ACHN (cell line): ENCODE results near the gene SLC10A1.

Source experiments
- DNase-seq: peaks from one replicate; pipeline ENCODE4 v3.0.0-alpha.2; 2015
- in situ Hi-C: cut with HindIII; loops from 2 replicates; pipeline ENCODE4 v1.10.0; 2017; ENCODE audit warnings: low sequenced_read_pairs, low pct_ligation_motif_present, low pct_unique_long_range_greater_than_20kb

SLC10A1 gene

DNA sequence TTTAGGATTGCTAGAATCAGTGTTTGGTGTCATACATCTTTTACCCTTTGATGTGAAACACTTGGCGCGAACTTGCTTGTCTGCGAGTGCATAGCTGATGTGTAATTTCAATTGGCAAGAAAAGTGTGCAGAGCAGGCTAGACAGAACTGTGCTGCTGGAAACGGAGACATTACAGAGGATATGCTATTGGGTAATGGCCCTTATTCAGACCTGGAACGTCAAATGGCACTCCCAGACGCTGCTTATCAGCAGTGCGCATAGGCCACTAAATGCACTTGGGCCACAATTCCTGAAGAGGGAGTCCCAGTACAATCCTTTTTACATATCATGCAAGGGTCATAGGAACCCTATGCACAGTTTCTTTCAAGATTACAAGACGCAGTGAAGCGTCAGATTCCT lies 15.7 kb upstream of the SLC10A1 start:
- no peak for DNase-seq
- in situ Hi-C loops, result no loop called here

DNA sequence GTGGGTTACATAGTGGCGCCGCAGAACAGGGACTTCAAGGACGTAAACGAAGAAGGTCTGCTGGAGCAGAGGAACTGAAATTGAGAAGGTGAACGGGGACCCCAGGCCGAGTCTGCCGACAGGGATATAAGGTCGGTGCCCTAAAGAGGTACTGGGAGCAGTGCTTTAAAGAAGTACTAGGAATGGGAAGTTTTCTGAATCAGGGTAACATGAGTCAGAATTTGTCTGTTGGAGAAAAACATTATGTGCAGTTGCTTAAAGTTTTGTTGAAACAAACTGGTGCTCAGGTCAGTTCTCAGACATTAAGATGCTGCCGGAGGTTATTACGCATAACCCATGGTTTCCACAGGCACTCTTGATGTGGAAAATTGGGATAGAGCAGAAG lies 14.8 kb upstream of the SLC10A1 start:
- no peak for DNase-seq
- in situ Hi-C loops, result no loop called here

DNA sequence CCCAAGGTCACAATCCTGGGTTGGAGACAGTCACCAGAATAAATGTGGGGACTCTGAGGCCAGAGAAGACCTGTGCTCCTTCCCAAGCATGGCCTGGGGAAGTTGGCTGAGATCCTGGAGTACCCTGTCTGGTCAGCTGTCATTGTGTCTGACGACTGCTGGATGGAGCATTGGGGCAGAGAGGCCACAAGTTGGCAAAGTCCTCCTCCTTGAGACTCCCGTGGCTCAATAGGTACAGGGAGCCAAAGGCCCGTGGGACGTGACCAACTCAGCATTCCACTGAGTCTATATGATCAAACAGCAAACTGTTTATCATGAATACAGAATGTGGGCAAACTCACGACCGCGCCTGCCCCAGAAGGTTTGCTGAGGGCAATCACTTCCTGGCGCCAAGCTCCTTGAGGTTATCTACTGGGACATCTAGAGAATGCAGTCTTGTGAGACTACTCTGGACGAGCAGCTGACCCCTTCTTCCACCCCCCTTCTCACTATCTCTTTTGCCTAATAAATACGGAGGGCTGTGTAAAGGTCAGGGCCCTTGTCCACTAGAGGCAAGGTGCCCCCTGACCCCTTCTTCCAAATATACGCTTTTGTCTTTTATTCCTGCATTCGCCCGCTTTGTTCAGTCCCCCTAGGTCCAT lies 14.3 kb upstream of the SLC10A1 start:
- no peak for DNase-seq
- in situ Hi-C loops, result no loop called here

DNA sequence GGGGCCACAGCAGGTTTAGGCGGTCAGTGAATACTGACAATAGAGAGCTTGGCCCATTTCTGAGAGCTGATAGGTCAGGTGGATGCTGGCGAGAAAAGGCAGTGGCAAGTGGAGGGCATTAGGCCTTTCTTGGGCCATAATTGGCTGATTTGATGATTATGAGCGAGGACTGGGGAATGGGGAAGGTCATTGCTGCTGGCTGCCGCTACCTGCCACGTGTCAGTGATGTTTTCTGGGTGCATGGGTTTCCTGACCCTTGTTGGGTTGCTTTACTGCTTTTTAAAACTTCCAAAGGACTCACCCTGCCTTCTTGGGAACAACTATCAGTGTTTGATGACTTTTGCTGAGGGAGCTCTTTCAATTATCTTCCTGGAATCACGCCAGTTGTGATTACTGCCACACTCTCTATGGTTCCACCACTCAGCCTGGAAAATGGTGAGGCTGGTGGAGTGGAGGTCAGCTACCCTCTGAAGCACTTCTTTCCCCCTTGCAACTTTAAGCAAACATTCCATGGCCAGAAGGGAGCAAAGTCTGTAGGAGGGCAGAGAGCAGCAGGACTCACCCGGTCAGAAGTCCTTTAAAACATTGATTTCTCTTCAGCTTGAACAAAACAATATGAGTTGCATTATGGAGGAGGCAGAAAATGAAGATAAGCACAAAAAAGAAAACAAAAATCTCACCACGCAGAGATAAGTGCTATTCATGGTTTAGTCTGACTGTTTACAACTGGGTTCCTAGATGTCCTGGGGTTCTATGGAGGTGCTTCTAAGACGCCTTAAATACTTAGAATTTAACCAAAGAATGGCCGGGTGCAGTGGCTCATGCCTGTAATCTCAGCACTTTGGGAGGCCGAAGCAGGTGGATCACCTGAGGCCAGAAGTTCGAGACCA lies 12.1 kb upstream of the SLC10A1 start:
- no peak for DNase-seq
- in situ Hi-C loops, result no loop called here

DNA sequence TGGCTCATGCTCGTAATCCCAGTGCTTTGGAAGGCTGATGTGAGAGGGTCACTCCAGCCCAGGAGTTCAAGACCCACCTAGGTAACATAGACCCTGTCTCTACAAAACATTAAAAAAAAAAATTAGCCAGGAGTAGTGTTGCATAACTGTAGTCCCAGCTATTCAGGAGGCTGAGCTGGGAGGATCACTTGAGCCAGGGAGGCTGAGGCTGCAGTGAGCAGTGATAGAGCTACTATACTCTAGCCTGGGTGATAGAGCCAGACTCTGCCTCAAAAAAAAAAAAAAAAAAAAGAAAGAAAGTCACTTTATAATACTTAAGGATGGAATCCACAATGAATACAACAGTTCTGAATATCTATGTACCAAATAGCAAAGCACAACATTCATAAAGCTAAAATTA lies 10.2 kb upstream of the SLC10A1 start:
- in situ Hi-C loops, result no loop called here
- no peak for DNase-seq

DNA sequence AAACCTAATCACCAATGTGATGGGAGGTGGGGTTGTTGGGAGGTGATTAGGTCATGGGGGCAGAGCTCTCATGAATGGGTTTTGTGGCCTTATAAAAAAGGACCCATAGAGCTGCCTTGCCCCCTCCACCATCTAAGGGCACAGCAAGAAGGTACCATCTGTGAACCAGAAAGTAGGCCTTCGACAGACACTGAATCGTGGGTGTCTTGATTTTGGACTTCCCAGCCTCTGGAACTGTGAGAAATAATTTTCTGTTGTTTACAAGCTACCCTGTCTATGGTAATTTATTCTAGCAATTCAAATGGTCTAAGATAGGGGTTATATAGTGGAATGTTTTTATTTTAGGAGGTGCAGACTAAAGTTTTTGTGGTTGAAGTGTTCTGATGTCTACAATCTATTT lies 7.9 kb upstream of the SLC10A1 start:
- DNase-seq, result no peak
- in situ Hi-C loops, result no loop called here

DNA sequence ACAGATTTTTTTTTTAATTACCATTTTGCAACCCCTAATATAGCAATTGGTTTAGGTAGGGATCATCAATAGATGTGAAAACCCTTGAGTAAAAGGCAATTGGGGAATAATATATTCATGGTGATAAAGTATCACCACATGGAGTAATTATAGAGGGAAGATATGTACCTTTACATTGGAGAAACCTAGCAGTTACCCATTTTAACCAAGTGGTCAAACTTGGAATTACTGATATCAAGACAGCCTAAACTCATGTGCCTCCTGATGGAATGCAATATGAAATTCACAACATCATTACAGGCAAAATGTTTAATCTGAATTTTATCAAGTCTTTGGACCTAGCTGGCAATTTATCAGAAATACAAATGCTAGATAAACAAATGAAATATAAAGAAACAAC lies 6.7 kb upstream of the SLC10A1 start:
- in situ Hi-C loops, result no loop called here
- no peak for DNase-seq

DNA sequence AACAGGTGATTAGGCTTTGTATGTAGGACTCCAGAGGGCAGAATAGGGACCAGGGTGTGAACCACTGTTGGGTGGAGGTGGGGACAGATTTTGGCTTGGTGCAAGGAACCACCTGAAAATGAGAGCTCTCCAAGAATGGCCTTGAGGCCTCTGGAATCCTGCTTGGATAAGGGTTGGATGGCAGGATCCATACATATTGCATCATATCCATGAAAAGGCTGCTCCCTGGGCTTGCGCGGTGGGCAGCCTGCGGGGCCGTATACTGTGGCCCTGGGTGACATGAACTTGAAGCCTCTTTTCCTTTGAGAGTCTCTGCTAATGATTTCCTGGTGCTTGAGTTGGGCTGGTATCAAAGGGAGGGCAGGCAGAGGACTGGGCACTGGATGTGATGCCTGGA lies 1.3 kb upstream of the SLC10A1 start:
- in situ Hi-C loops, result no loop called here
- no peak for DNase-seq

DNA sequence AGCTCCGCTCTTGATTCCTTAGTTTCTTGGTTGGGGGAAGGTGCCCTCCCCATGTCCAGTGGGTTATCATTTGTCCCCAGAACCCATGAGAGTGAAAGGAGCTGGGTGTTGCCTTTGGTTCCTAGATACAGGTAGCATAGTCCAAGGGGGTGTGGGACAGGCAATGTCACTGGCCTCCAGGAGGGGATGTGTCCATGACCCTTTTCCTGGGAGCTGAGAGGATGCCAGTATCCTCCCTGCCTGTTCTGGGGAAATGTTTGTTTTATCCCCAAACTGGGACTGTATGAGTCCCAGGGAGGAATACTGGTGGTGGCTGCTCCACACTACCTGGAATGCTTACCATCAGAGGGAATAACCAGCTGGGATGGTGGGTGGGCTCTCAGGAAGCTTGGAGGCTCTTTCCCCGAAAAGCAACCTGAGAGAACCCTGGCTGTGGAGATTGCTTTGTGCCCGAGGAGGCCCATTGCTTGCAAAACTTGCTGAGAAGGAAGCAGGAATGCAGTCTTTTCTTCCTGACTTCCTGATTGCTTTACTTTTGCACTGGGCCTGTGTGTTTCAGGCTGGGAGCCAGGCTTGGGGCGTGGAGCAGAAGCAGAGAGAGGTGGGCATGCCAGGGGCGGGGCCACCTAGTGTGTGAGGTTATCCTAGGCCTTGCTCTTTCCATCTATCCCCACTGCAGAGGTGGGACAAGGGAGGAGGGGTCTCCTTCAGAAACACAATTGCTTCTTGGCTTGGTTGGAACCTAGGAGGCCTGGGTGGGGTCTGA lies 715 bp upstream of the SLC10A1 start:
- DNase-seq, result no peak
- in situ Hi-C loops, result no loop called here

DNA sequence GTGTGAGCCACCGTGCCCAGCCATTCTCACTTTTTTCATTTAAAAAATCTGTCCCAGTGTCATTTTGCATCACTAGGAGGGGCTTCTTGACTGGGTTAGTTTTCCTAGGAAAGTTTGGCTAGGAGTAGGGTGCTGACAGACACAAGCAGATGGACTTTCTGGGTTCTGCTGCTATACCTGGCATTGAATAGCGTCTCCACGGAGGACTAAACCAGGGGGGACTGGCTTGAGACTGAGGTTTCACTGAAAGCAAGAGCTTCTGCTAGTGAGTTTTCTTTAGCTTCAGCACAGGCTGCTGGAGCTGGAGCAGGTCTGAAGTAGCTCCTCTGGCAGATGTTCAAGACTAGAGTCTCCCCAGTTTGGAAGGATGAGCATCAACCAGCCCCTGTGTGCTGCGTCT lies 1.4 kb downstream of the SLC10A1 start:
- in situ Hi-C loops, result no loop called here
- no peak for DNase-seq

DNA sequence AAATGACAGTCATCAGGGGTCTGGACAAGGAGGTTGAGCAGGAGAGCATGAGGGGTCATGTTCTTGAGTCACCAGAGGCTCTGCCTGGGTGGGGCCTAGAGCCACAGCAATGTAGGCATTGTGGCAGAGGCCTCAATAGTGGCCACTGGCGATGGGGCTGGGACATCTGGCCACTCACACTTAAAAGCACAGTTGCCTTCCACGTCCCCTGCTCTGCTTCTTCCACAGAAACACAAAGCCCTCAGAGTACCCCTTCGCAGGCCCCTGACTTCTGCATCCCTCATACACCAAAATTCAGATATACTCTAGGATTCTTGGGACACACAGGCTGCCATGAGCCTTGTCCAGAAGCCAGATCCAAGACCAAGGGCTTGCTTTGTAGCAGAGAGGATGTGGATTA lies 2.2 kb downstream of the SLC10A1 start:
- DNase-seq, result no peak
- in situ Hi-C loops, result no loop called here

DNA sequence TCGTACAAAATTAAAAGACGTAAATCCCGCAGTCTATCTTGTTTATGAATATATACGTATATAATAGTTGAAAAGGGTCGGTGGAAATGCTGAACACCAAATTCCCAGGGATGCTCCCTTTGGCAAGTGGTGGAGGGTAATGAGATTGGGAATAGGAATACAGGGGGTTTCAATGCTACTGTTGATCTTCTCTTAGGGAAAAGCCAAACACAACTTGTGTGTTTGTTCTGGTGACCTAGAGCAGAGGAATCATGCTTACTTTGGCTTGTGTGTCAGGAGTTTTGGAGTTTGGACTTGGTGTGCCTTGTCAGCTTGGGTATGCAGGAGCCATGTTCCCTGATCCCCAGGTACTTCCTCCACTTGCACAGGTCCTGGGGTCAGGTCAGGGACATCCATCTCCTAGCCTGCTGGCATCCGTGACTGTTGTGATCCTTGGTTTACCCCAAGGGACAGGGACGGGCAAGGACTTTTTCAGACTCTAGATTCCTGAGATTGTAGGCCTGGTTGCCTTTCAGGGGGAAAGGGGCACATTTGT lies 4.1 kb downstream of the SLC10A1 start:
- in situ Hi-C loops, result no loop called here

DNA sequence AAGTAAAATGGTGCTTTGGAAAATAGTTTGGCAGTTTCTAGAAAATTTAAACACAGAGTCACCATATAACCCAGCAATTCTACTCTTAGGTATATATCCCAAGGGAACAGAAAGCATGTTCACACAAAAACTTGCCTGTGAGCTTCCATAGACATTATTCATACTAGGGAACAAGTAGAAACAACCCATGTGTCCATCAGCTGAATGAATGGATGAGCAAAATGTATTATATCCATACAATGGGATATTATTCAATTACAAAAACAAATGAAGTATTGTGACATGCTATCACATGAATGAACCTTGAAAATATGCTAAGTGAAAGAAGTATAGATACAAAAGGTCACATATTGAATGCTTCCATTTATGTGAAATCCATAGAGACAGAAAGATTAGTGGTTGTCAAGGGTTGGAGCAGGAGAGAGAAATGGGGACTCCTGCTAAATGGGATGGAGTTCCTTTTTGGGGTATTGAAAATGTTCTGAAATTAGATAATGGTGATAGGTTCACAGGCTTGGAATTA lies 7.9 kb downstream of the SLC10A1 start:
- no peak for DNase-seq
- in situ Hi-C loops, result no loop called here

More for the DNA sequence above, 4.1 kb downstream of the SLC10A1 start:
- no peak for DNase-seq

DNA sequence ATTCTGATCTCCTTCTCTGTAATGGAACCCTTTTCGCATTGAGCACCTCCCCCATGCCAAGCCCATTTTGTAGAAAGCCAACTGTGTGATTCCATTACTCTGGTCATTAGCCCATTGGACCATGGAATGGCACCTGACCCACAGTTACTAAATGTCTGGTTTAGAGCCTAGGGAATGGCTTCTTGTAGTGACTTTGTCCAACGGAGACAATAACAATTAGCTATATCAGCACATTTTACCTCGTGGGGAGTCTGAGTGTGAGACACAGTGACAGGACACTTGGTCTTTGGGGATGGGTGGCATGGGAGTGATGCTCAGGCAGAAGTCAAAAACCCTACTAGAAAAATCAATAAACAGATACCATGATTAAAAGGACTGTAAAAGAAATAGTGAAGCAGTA lies 10.4 kb downstream of the SLC10A1 start:
- DNase-seq, result no peak
- in situ Hi-C loops, result no loop called here

DNA sequence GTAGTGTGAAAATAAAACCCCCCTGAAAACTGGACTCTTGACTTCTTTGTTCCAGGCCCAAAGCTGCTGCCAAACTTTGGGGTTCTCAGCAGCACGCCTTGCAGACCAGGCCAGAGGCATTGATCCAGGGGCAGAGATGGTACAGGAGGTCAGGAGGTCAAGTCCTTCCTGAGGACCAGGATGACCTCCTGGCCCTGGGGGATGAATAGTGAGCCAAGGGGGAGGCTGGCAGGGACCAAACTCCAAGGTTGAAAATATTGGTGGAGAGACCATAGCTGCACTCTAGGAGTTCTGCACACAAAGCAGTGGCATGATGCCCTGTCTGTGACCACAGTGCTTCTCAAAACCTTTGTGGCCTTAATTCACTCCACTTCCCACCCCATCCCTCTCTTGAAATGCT lies 12.1 kb downstream of the SLC10A1 start:
- DNase-seq, result no peak
- in situ Hi-C loops, result no loop called here

DNA sequence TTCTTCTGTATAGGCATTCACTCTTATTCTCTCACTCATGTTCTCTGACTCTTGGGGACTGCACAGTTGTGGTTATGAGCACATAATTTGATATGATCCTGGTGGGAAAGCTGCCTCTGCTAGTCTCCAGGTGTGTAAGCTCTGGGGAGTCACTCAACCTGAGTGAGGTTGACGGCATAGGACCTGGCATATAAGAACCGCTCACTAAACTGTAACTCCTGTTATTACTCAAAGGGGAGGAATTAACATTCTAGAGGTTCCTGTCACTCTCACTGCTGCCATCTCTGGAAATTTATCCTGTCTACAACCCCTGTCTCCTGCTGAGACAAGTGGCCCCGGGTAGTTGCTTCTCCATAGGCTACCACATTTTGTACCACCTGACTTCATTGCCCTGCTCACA lies 16.1 kb downstream of the SLC10A1 start:
- DNase-seq, result no peak
- in situ Hi-C loops, result no loop called here

DNA sequence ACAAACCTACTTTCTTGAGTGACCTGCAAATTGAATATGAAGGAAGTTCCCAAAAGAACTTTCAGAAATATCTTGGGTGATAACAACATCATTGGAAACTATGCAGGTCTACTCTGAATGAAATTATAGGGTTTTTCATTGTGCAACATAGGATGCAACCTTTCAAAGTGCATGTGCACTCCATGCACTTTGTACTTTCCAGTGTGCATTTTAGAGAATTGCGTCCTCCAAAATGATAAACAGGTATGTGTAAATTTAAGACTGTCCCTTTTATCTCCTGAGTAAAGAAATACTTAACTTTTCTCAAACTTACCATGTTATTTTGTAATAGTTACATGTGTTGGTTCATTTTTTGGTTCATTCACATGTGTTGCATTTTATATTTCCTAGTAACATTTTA lies 16.9 kb downstream of the SLC10A1 start:
- DNase-seq, result no peak
- in situ Hi-C loops, result no loop called here

DNA sequence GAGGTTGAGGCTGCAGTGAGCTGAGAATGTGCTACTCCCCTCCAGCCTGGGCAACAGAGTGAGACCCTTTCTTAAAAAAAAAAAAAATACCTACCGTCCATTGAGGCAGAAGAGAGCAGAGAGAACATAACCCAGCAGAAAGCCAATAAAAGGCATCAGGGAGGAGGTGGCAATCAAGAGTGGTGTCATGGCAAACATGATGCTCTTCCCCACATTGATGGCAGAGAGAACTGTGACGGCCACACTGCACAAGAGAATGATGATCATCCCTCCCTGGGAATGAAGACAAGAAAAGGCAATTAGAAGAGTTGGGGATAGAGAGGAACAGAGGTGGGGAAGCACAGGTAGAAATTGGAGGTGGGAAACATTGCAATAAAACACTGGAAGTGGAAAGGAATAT lies 18.0 kb downstream of the SLC10A1 start:
- in situ Hi-C loops, result no loop called here
- no peak for DNase-seq

DNA sequence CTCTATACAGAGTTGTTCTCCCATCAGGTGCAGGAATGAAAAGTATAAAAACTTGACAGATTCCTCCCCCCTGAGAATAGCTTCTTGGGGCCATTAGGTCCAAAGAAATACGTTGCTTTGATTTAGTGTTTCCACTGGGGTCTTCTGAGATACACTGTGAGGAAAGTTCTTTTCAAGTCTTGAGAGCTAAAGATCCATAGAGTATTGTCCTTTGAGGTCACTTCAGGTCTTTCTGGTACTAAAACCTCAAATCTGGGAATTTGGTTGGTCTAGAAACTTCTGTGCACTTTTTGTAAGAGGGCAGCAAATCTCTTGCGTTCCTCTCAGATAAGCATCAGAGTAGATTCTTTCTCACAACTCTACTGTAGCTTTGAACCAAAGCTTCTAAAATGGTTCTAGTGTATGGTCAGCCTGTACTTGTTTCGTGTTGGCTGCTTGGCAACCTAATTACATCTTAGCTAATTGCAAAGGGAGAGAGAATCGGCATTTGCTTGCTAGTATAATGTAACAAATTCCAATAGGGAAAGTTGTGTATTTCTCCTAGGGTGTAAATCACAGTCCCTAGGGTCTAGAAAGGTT lies 20.1 kb downstream of the SLC10A1 start:
- in situ Hi-C loops, result no loop called here

More for the DNA sequence above, 20.1 kb downstream of the SLC10A1 start:
- no peak for DNase-seq
